HG03521 (cell line): ENCODE results near the gene CPXM2.
"Not testable (repeated sequence)": the region's sequence is repeated elsewhere in the genome, so short reads cannot be mapped to it uniquely, and the experiment has no call there.

ENCODE experiments used
- ATAC-seq: cut with Tn5 transposase; IDR thresholded peaks from one replicate; pipeline ENCODE4 v1.9.1; 2021; ENCODE audit warnings: mild to moderate bottlenecking, moderate library complexity; ENCODE audit not compliant: unreplicated experiment

Gene CPXM2

GRCh38 chr10:123747426-123747825 is 144.2 kb downstream of the CPXM2 start:
- ATAC-seq = no peak

- no peak for ATAC-seq
These were observed 144.7 kb downstream of the CPXM2 start for GRCh38 chr10:123746942-123747341.

DNA sequence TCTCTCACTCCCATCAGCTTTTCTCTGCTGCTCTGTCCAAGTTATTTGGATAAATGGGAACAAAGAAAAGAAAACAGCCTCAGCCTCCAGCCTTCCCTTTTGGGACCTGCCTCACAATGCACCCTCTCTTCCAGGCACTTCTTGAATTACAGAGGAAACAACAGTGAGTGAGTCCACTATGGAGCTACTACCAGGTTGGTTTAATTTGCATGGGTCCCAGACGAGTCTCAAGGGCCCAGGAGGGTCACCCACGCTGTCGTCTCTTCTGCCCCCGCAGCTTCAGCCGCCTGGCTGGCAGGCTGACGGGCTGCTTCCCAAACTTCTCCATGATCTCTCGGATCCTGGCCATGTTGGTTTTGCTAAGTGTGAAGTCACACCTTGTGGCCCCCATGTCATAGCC is 145.1 kb downstream of the CPXM2 start:
- no peak for ATAC-seq

- no peak for ATAC-seq
These were observed 145.5 kb downstream of the CPXM2 start for GRCh38 chr10:123746061-123746460.

GRCh38 chr10:123744224-123744536 is 147.4 kb downstream of the CPXM2 start:
- no peak for ATAC-seq

- ATAC-seq = no peak
These were observed 148.0 kb downstream of the CPXM2 start for GRCh38 chr10:123743441-123744223.

GRCh38 chr10:123742751-123743440 is 148.7 kb downstream of the CPXM2 start:
- ATAC-seq = no peak

DNA sequence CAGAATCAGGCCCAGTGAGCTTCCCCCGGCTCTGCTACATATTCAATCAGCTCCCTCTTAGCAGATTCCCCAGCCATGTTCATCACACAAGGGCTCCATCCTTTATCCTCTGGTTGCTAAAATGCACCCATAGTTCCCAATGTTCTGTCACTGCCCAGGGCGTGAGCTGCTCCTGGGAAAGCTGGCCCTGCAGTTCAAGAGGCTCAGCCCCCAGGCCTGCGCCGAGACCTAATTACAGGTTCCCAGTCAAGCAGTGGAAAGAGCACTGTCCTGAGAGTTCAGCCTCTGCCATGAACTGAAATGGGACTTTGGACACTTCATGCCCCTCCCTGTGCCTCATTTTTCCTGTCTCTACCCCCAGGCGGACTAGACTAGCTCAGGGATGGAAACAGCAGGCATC is 149.9 kb downstream of the CPXM2 start:
- no peak for ATAC-seq

DNA sequence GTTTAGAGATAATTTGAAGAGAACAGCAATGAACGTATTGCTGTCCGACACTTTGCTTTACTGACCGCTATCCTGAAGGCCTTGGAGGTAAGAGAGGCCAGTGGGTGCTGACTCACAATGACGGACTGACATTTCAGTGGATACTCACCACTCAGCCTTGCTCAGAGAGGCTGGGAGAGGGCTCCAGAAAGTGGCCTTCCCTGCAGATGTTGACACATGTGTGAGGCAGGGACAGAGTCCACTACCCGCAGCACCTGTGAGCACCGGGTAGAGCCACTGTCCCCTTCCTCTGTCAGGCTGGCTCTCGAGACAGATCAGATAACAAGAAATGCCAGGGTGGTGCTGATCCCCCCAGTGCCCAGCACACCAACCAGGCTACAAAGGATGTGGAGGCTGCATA is 150.5 kb downstream of the CPXM2 start:
- no peak for ATAC-seq

DNA sequence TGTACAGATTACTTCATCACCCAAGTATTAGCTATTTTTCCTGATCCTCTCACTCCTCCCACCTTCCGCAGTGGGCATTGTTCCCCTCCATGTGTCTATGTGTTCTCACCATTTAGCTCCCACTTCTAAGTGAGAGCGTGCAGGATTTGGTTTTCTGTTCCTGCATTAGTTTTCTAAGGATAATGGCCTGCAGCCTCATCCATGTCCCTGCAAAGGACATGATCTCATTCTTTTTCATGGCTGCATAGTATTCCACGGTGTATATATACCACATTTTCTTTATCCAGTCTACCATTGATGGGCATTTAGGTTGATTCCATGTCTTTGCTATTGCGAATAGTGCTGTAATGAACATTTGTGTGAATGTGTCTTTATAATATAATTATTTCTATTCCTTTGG is 154.7 kb downstream of the CPXM2 start:
- not testable (repeated sequence) for ATAC-seq

GRCh38 chr10:123729523-123729922 is 162.1 kb downstream of the CPXM2 start:
- ATAC-seq = no peak

DNA sequence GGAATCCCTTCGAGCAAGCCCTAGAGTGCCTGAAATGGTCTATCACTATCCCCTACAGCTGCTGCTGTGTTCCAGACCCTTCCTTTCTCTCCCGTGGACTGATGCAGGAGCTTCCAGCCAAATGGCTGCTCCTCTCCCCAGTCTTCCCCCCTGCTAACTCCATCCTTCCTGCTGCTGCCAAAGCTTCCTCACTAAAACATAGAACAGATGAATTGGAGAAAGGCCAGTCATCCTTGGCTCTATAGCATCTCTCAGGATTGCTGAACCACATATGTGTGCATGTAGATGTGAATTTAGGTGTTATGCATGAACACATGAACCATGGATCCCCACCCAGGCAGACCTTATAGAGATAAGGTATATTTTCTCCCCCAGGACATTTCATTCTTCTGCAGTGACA is 164.8 kb downstream of the CPXM2 start:
- no peak for ATAC-seq

DNA sequence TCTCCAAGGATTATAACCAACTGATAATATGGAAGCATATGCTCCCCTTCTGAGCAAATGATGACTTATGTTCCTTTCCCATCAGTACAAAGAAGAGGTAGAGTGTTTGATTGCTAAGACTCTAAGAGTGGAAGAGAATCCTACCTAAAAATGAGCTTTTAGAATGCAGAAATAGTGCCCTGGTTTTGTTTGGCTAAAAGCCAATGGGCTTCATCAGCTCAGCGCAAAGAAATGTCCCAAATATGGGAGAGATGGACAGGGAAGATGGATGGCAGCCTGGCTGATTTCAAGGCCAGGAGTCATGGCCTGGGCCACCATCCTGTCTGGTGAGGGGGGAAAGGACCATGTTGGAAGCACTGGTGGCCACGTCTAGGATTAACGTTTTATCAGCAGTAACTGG is 165.2 kb downstream of the CPXM2 start:
- ATAC-seq = no peak

GRCh38 chr10:123724747-123725146 is 166.9 kb downstream of the CPXM2 start:
- ATAC-seq = no peak

DNA sequence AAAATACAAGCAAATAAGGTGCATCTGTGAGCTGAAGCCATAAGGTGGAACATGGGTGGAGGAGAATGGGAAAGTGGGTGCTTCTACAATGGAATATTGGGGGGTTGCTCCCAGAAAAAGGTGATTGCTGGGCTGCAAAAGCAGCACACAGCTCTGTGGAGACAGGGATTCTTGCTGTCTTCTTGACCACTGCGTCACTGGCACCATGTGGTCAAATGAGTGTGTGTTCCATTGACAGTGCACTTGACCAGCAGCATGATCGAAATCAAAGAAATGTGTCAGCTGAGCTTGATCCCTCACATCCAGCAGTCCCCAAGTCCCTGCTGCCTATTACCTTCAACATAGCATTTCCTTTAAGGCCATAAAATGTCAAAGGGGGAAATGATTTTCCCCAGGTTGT is 169.3 kb downstream of the CPXM2 start:
- ATAC-seq = no peak

GRCh38 chr10:123721441-123722049 is 170.1 kb downstream of the CPXM2 start:
- ATAC-seq = no peak

GRCh38 chr10:123720536-123720935 is 171.1 kb downstream of the CPXM2 start:
- no peak for ATAC-seq

DNA sequence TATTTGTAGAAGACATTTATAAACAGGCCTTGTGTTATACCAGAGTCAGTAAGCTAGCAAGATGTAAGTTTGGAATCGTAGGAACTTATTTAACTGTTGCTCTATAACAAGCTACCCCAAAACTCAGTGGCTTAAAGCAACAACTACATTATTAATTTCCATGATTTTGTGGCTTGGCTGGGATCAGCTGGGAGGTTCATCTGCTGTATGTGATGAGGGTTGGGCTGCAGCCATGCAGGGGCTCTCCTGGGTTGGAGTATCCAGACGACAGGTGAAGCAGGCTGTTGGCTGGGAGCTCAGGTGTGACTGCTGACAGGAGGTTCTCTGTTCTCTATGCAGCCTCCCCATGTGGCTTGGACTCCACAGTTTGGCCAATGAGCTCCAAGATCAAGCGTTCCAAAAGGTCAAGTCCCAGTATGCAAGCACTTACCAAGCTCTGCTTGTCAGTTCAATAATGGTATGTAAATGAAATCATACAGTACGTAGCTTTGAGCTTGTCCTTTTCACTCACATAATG is 173.0 kb downstream of the CPXM2 start:
- no peak for ATAC-seq

DNA sequence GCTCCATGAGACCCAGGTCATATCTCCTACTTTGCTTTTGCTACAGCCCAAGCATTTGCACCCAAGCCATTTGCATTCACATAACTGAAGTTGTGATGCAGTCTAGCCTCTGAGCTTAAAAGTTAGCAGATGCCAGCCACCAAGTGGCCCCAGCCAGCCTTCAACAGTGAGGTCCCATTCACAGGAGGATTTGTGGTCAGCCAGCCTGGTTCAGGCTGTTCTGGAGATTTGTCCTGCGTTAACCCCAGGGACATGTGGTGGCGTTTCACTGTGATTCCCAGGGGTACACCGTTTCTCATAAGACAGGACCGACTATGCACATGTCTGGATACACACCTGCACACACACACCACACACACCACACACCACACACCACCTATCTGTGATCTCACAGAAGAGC is 174.3 kb downstream of the CPXM2 start:
- no peak for ATAC-seq

- ATAC-seq = no peak
These were observed 176.1 kb downstream of the CPXM2 start for GRCh38 chr10:123715546-123715945.

DNA sequence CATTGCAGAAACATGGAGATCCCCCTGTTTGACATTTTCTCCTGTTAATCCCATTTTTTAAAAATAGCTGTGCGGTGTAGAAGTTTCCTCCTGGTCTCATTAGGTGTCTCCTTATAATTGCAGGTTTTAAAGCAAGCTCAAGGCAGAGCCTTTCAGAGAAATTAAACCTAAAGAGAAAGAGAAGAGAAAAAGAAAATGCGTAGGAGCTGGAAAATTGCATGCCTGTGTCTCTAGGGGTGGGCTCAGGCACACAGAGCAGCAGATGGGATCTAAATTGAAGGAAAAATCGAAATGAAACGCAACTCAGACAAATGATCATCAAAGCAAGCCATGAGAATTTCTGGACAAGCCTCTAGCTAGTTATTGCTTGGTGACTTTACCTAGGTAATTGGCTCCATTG is 185.4 kb downstream of the CPXM2 start:
- no peak for ATAC-seq

DNA sequence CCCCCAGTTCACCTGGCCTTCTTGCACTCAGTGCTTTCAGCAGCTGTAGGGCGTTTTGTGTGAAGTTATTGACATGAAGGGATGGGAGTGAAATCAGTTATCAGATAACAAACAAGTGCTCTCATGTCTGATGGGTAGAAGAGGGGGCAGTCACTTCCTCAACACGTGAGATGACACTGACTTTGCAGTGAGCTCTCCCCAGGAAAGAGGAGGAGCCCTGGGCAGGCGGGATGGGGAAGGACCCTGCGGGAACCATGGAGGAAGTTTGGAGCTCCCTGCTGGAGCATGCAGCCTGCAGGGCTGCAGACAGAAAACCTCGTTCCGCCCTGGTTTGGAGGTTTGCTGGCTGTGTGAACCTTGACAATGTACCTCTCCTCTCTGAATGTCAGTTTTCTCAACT is 186.8 kb downstream of the CPXM2 start:
- no peak for ATAC-seq
